WTC11 (cell line): ENCODE results near the gene CD101. TPM values are rescaled to one million over a fixed set of nuclear protein-coding genes. Genes with fewer than 3 reads are reported as not detected.

ENCODE experiments used
- ATAC-seq: fragments of 200-7000 bp; cut with Tn5 transposase; 2 replicates; pipeline ENCODE4 v1.10.0; 2021; ENCODE audit warnings: mild to moderate bottlenecking, moderate library complexity
- CTCF ChIA-PET: fragments of 300-600 bp; sonication (Branson Sonifier 250); formaldehyde crosslinking; loops from one replicate; lab custom pipeline; 2021; ENCODE audit warnings: antibody characterized with exemption; lab: Charles Lee
- POLR2A ChIA-PET: fragments of 350-600 bp; sonication (Branson Sonifier 250); formaldehyde crosslinking; loops from one replicate; lab custom pipeline; 2021; ENCODE audit warnings: antibody characterized with exemption; lab: Charles Lee
- DNase-seq: peaks from one replicate; pipeline ENCODE4 v3.0.0; 2021; ENCODE audit warnings: low spot score
- H3K27ac Mint-ChIP-seq: 2 replicates; pipeline ENCODE4 v1.8.0; 2021; ENCODE audit warnings: mixed read lengths
- H3K27me3 Mint-ChIP-seq: 2 replicates; pipeline ENCODE4 v1.8.0; 2021; ENCODE audit warnings: low read depth, mild to moderate bottlenecking, moderate library complexity, mixed read lengths
- H3K36me3 Mint-ChIP-seq: 2 replicates; pipeline ENCODE4 v1.8.0; 2021; ENCODE audit warnings: mixed read lengths
- H3K4me1 Mint-ChIP-seq: 2 replicates; pipeline ENCODE4 v1.8.0; 2022; ENCODE audit warnings: mixed read lengths
- H3K4me3 Mint-ChIP-seq: 2 replicates; pipeline ENCODE4 v1.8.0; 2021; ENCODE audit warnings: mild to moderate bottlenecking, moderate library complexity, mixed read lengths
- H3K9me3 Mint-ChIP-seq: 2 replicates; pipeline ENCODE4 v1.8.0; 2021; ENCODE audit warnings: mixed read lengths
- ATF1 ChIP-seq: sonication (generic); formaldehyde crosslinking; IDR thresholded peaks from 2 replicates; pipeline ENCODE4 v1.8.1; 2023; ENCODE audit warnings: mild to moderate bottlenecking, moderate library complexity, missing genetic modification reagents
- ATF2 ChIP-seq: sonication (generic); formaldehyde crosslinking; IDR thresholded peaks from 2 replicates; pipeline ENCODE4 v1.8.1; 2022; ENCODE audit warnings: low read depth, missing genetic modification reagents, borderline replicate concordance
- CBFB ChIP-seq: sonication (generic); formaldehyde crosslinking; IDR thresholded peaks from 2 replicates; pipeline ENCODE4 v1.8.1; 2022; ENCODE audit warnings: mild to moderate bottlenecking, low read depth, missing genetic modification reagents
- CREM ChIP-seq: sonication (generic); formaldehyde crosslinking; IDR thresholded peaks from 2 replicates; pipeline ENCODE4 v1.8.1; 2022; ENCODE audit warnings: mild to moderate bottlenecking, missing genetic modification reagents, moderate library complexity
- ELF4 ChIP-seq: sonication (generic); formaldehyde crosslinking; IDR thresholded peaks from 2 replicates; pipeline ENCODE4 v1.8.1; 2022; ENCODE audit warnings: low read depth, mild to moderate bottlenecking, moderate library complexity, missing genetic modification reagents
- ESRRA ChIP-seq: sonication (generic); formaldehyde crosslinking; IDR thresholded peaks from 2 replicates; pipeline ENCODE4 v1.8.1; 2022; ENCODE audit warnings: mild to moderate bottlenecking, missing genetic modification reagents, borderline replicate concordance
- FOXJ3 ChIP-seq: sonication (generic); formaldehyde crosslinking; IDR thresholded peaks from 2 replicates; pipeline ENCODE4 v1.9.0; 2021; ENCODE audit warnings: missing genetic modification reagents, mild to moderate bottlenecking, borderline replicate concordance
- GTF2I ChIP-seq: fragments of 250-450 bp; sonication (Bioruptor Pico); conservative IDR thresholded peaks from 2 replicates; pipeline ENCODE4 v1.4.0; 2021; ENCODE audit warnings: mild to moderate bottlenecking
- IRF2 ChIP-seq: sonication (generic); formaldehyde crosslinking; IDR thresholded peaks from 2 replicates; pipeline ENCODE4 v1.8.0; 2022; ENCODE audit warnings: low read depth, missing genetic modification reagents, borderline replicate concordance
- NFE2L1 ChIP-seq: sonication (generic); formaldehyde crosslinking; IDR thresholded peaks from 2 replicates; pipeline ENCODE4 v1.8.1; 2023; ENCODE audit warnings: missing genetic modification reagents
- NR1H2 ChIP-seq: sonication (generic); formaldehyde crosslinking; IDR thresholded peaks from 2 replicates; pipeline ENCODE4 v1.9.0; 2021; ENCODE audit warnings: mild to moderate bottlenecking, moderate library complexity, missing genetic modification reagents
- SMAD3 ChIP-seq: sonication (generic); formaldehyde crosslinking; IDR thresholded peaks from 2 replicates; pipeline ENCODE4 v1.8.0; 2022; ENCODE audit warnings: missing genetic modification reagents, mild to moderate bottlenecking, borderline replicate concordance
- SOX15 ChIP-seq: fragments of 250-450 bp; sonication (Bioruptor Pico); IDR thresholded peaks from 2 replicates; pipeline ENCODE4 v1.9.0; 2021; ENCODE audit warnings: mild to moderate bottlenecking
- SP1 ChIP-seq: sonication (generic); formaldehyde crosslinking; conservative IDR thresholded peaks from 2 replicates; pipeline ENCODE4 v1.8.1; 2022; ENCODE audit warnings: missing genetic modification reagents
- TEAD4 ChIP-seq: sonication (generic); formaldehyde crosslinking; IDR thresholded peaks from 2 replicates; pipeline ENCODE4 v1.8.0; 2022; ENCODE audit warnings: mild to moderate bottlenecking, missing genetic modification reagents
- TP53 ChIP-seq: sonication (generic); formaldehyde crosslinking; IDR thresholded peaks from 2 replicates; pipeline ENCODE4 v1.8.1; 2023; ENCODE audit warnings: mild to moderate bottlenecking, missing genetic modification reagents
- USF2 ChIP-seq: sonication (generic); formaldehyde crosslinking; IDR thresholded peaks from 2 replicates; pipeline ENCODE4 v1.8.1; 2023; ENCODE audit warnings: mild to moderate bottlenecking, missing genetic modification reagents, moderate library complexity
- ZMAT4 ChIP-seq: fragments of 250-450 bp; sonication (Bioruptor Pico); IDR thresholded peaks from 2 replicates; pipeline ENCODE4 v1.9.0; 2021; ENCODE audit warnings: mild to moderate bottlenecking
- ZNF138 ChIP-seq: sonication (generic); formaldehyde crosslinking; conservative IDR thresholded peaks from 2 replicates; pipeline ENCODE4 v1.8.1; 2022; ENCODE audit warnings: mild to moderate bottlenecking, moderate library complexity, missing genetic modification reagents
- ZNF263 ChIP-seq: sonication (generic); formaldehyde crosslinking; IDR thresholded peaks from 2 replicates; pipeline ENCODE4 v1.8.1; 2022; ENCODE audit warnings: low read depth, mild to moderate bottlenecking, moderate library complexity, missing genetic modification reagents
- ZNF423 ChIP-seq: fragments of 250-450 bp; sonication (Bioruptor Pico); IDR thresholded peaks from 2 replicates; pipeline ENCODE4 v2.1.2; 2022; ENCODE audit warnings: mild to moderate bottlenecking, moderate library complexity
- total RNA-seq: library from RNA; stranded (reverse); gene quantifications from 3 replicates; pipeline ENCODE4 v1.2.3, GENCODE V29; 2021
- TF ChIP-seq, protein P1 (sequence below): fragments of 200-600 bp; IDR thresholded peaks from 2 replicates; pipeline ENCODE4 v1.8.0; 2022; ENCODE audit warnings: antibody characterized with exemption
- TF ChIP-seq, protein P2 (sequence below): sonication (generic); formaldehyde crosslinking; IDR thresholded peaks from 2 replicates; pipeline ENCODE4 v1.8.1; 2023; ENCODE audit warnings: mild to moderate bottlenecking, moderate library complexity, missing genetic modification reagents

The CD101 gene
- total RNA-seq, 1 experiment from 2014 or later, result 1.4 TPM

DNA sequence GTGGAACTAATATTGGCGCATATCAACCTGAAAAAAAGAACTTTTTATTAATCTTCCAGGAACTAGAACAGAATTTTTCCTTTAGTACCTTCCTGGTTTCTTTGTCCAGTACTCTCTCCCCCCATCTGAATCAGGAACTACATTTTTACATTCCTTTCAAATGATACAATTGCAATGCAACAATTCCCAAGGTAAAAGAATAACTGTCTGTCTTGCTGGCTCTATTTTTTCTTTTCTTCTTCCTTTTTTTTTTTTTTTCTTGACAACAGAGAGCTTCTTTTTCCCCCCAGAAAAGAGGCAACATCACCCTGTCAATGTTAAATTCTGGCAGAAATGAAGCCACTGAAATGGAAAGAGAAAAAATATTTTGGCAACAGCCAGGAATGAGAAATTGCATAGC, 4.5 kb upstream of the CD101 start:
- H3K27ac Mint-ChIP-seq, result no peak overlapping the region
- H3K4me1 Mint-ChIP-seq, result peaks cover 15% of the 10 kb centered on the region
- DNase-seq (no peak), ATAC-seq (no peak)
- peaks cover 15% of the 10 kb centered on the region for H3K36me3 Mint-ChIP-seq
- no peaks in the 10 kb centered on the region for H3K27me3 Mint-ChIP-seq
- ChIA-PET CTCF (interaction anchor here (1.1 kb wide), 1 partner anchor 12 kb away, joined by 4 read pairs; no protein-coding TSS in a partner anchor), POLR2A (no interaction called here)
- H3K9me3 Mint-ChIP-seq, result peaks cover 25% of the 10 kb centered on the region
- H3K4me3 Mint-ChIP-seq, result no peak overlapping the region
- TF ChIP-seq, protein P1, sequence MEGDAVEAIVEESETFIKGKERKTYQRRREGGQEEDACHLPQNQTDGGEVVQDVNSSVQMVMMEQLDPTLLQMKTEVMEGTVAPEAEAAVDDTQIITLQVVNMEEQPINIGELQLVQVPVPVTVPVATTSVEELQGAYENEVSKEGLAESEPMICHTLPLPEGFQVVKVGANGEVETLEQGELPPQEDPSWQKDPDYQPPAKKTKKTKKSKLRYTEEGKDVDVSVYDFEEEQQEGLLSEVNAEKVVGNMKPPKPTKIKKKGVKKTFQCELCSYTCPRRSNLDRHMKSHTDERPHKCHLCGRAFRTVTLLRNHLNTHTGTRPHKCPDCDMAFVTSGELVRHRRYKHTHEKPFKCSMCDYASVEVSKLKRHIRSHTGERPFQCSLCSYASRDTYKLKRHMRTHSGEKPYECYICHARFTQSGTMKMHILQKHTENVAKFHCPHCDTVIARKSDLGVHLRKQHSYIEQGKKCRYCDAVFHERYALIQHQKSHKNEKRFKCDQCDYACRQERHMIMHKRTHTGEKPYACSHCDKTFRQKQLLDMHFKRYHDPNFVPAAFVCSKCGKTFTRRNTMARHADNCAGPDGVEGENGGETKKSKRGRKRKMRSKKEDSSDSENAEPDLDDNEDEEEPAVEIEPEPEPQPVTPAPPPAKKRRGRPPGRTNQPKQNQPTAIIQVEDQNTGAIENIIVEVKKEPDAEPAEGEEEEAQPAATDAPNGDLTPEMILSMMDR, result no peak
- TF ChIP-seq SMAD3 (CRISPR knock-in tag), result no peak
- no peak for TF ChIP-seq ATF1 (CRISPR knock-in tag)
- TF ChIP-seq NFE2L1, result no peak
- no peak for TF ChIP-seq CBFB (CRISPR knock-in tag)
- no peak for TF ChIP-seq SP1
- no peak for TF ChIP-seq NR1H2 (CRISPR knock-in tag)
- TF ChIP-seq ZNF138 (CRISPR knock-in tag), result no peak
- TF ChIP-seq ATF2, result no peak
- no peak for TF ChIP-seq SOX15
- no peak for TF ChIP-seq IRF2 (CRISPR knock-in tag)
- no peak for TF ChIP-seq USF2
- no peak for TF ChIP-seq TP53 (CRISPR knock-in tag)

DNA sequence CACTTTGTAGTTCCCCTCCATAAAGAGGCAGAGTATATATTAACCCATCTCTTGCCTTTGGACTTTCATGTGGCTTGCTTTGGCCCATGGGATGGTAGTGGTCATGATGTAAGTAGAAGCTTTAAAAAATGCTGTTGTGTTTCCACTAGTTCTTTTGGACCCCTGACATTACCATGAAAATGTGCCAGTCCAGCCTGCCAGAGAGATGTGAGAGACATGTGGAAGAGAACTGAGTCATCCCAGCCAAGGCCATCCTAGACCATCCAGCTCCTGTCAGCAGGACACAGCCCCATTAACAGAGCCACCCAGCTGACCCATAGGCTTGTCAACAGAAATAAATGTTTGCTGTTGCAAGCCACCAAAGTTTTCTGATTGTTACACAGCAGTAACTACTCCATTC, 3.9 kb upstream of the CD101 start:
- ATAC-seq, result no peak
- Mint-ChIP-seq H3K36me3 (peaks cover 10% of the 10 kb centered on the region), H3K4me3 (no peak overlapping the region), H3K4me1 (peaks cover 18% of the 10 kb centered on the region), H3K27ac (no peak overlapping the region), H3K9me3 (peaks cover 20% of the 10 kb centered on the region), H3K27me3 (no peaks in the 10 kb centered on the region)
- TF ChIP-seq, protein P2, sequence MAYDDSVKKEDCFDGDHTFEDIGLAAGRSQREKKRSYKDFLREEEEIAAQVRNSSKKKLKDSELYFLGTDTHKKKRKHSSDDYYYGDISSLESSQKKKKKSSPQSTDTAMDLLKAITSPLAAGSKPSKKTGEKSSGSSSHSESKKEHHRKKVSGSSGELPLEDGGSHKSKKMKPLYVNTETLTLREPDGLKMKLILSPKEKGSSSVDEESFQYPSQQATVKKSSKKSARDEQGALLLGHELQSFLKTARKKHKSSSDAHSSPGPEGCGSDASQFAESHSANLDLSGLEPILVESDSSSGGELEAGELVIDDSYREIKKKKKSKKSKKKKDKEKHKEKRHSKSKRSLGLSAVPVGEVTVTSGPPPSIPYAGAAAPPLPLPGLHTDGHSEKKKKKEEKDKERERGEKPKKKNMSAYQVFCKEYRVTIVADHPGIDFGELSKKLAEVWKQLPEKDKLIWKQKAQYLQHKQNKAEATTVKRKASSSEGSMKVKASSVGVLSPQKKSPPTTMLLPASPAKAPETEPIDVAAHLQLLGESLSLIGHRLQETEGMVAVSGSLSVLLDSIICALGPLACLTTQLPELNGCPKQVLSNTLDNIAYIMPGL (CRISPR knock-in tag), result no peak
- no peak for TF ChIP-seq ZNF263 (CRISPR knock-in tag)
- no peak for TF ChIP-seq TEAD4 (CRISPR knock-in tag)
- no peak for TF ChIP-seq FOXJ3 (CRISPR knock-in tag)
- TF ChIP-seq ELF4 (CRISPR knock-in tag), result no peak
- no peak for TF ChIP-seq ESRRA (CRISPR knock-in tag)
- no peak for TF ChIP-seq ZNF423
- no peak for TF ChIP-seq CREM
- TF ChIP-seq ZMAT4 (CRISPR knock-in tag), result no peak
- TF ChIP-seq GTF2I (CRISPR knock-in tag), result no peak
- TF ChIP-seq NFE2L1, result no peak
- ChIA-PET CTCF (no interaction called here), POLR2A (interaction anchor here (0.6 kb wide), 1 partner anchor 165 kb away, joined by 3 read pairs; no protein-coding TSS in a partner anchor)
- no peak for DNase-seq
